ENCODE data around the gene NCAPG2. TPM values are rescaled to one million over a fixed set of nuclear protein-coding genes. Genes with fewer than 3 reads are reported as not detected.

The NCAPG2 gene
- total and polyA plus RNA-seq, 2 donors (not counting 1 experiment from before 2014, with no cell fraction given): 10.9 to 18.7 TPM

DNA sequence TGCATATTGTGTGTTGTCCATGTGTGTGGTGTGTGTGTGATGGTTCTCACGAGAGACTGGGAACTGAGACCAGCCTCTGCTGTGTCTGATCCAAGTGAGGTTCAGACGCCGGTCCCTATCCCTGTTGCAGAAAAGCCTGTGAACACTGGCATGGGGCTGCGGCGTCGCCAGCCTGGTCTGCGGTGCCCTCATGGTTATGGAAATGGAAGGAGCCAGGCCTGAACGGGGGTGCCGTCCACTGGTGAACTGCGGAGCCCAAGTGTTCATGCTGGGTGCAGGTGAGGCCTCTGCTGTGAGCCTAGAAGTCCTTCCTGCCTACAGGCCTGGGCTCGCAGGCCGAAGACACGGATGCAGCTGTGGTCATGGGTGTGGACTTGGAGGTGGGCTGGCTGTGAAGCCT is 18.7 kb upstream of the NCAPG2 start:
- H3K4me2 ChIP-seq (ENCODE audit: extremely low read depth, insufficient read depth, low read length): no peak overlapping the region
- no peaks in the 10 kb centered on the region for H3K27me3 ChIP-seq (ENCODE audit: control insufficient read depth, insufficient read depth, low read length)

DNA sequence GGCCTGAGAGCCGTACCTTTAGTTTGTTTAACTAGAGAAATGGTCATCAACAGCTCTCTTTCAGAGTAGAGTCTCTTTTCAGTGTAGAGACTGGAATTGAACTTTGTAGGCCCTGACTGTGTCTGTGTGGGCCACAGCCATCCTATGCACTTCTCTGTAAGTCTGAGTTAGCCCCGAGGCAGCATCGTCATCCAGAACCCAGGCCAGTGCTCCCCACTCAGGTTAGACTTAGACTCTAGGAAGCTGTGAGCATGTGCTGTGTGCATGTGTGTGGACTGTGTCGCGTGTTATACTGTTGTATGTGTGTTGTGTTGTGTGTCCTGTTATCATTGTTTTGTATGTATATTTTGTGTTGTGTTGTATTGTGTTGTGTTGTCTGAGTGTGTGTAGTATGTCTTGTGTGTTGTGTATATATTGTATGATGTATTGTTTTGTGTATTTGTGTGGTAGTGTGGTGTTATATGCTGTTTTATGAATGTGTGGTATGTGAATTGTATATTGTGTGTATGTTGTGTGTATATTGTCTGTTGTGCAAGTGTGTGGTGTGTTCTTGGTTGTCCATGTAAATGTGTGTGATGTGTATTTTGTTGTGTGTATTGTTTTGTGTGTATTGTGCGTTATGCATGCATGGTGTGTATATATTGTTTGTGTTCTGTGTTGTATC is 18.1 kb upstream of the NCAPG2 start:
- no peak overlapping the region for H3K4me2 ChIP-seq (ENCODE audit: extremely low read depth, insufficient read depth, low read length)
- H3K27ac ChIP-seq (ENCODE audit: insufficient read depth, low read length): no peak overlapping the region
- H3K4me1 ChIP-seq (ENCODE audit: control insufficient read depth, extremely low read depth, insufficient read depth, low read length): no peaks in the 10 kb centered on the region
- no peaks in the 10 kb centered on the region for H3K9me3 ChIP-seq (ENCODE audit: control insufficient read depth, insufficient read depth, low read depth, low read length)
- TF ChIP-seq, protein P1, sequence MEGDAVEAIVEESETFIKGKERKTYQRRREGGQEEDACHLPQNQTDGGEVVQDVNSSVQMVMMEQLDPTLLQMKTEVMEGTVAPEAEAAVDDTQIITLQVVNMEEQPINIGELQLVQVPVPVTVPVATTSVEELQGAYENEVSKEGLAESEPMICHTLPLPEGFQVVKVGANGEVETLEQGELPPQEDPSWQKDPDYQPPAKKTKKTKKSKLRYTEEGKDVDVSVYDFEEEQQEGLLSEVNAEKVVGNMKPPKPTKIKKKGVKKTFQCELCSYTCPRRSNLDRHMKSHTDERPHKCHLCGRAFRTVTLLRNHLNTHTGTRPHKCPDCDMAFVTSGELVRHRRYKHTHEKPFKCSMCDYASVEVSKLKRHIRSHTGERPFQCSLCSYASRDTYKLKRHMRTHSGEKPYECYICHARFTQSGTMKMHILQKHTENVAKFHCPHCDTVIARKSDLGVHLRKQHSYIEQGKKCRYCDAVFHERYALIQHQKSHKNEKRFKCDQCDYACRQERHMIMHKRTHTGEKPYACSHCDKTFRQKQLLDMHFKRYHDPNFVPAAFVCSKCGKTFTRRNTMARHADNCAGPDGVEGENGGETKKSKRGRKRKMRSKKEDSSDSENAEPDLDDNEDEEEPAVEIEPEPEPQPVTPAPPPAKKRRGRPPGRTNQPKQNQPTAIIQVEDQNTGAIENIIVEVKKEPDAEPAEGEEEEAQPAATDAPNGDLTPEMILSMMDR (conservative IDR thresholded peaks at IDR 0.05 in 1 of 2, IDR thresholded peaks at IDR 0.05 in 1 of 2; ENCODE audit: low read depth in 1 of 2, low read length in 2 of 2): no peak
- no peak for TF ChIP-seq EZH2 (IDR thresholded peaks at IDR 0.05; ENCODE audit: low read length, missing control alignments)
- H2AFZ ChIP-seq (ENCODE audit: low read length): no peak overlapping the region
- no peaks in the 10 kb centered on the region for H4K20me1 ChIP-seq (ENCODE audit: control insufficient read depth, extremely low read depth, insufficient read depth, low read length)
- H3K27me3 ChIP-seq (ENCODE audit: control insufficient read depth, insufficient read depth, low read length): no peaks in the 10 kb centered on the region
- H3K4me3 ChIP-seq (replicated peaks in 1 of 4; ENCODE audit: control extremely low read depth in 1 of 4, insufficient read depth in 1 of 4, low read depth in 3 of 4, low read length in 4 of 4): no peak overlapping the region
- DNase-seq (ENCODE audit: low read depth in 2 of 2): no peak
- no peaks in the 10 kb centered on the region for H3K79me2 ChIP-seq (ENCODE audit: control insufficient read depth, insufficient read depth, low read length)
- no peaks in the 10 kb centered on the region for H3K36me3 ChIP-seq (ENCODE audit: control insufficient read depth, insufficient read depth, low read length)
- H3K9ac ChIP-seq (ENCODE audit: insufficient read depth, low read length): no peak overlapping the region

More for the DNA sequence above, 18.7 kb upstream of the NCAPG2 start:
- H3K79me2 ChIP-seq (ENCODE audit: control insufficient read depth, insufficient read depth, low read length): no peaks in the 10 kb centered on the region
- no peaks in the 10 kb centered on the region for H4K20me1 ChIP-seq (ENCODE audit: control insufficient read depth, extremely low read depth, insufficient read depth, low read length)
- no peaks in the 10 kb centered on the region for H3K9me3 ChIP-seq (ENCODE audit: control insufficient read depth, insufficient read depth, low read depth, low read length)
- no peak for DNase-seq (ENCODE audit: low read depth in 2 of 2)
- no peaks in the 10 kb centered on the region for H3K4me1 ChIP-seq (ENCODE audit: control insufficient read depth, extremely low read depth, insufficient read depth, low read length)
- no peak overlapping the region for H3K4me3 ChIP-seq (replicated peaks in 1 of 4; ENCODE audit: control extremely low read depth in 1 of 4, insufficient read depth in 1 of 4, low read depth in 3 of 4, low read length in 4 of 4)
- no peak overlapping the region for H3K27ac ChIP-seq (ENCODE audit: insufficient read depth, low read length)
- H3K9ac ChIP-seq (ENCODE audit: insufficient read depth, low read length): no peak overlapping the region
- H2AFZ ChIP-seq (ENCODE audit: low read length): no peak overlapping the region
- no peaks in the 10 kb centered on the region for H3K36me3 ChIP-seq (ENCODE audit: control insufficient read depth, insufficient read depth, low read length)
- TF ChIP-seq EZH2 (IDR thresholded peaks at IDR 0.05; ENCODE audit: low read length, missing control alignments): no peak
- TF ChIP-seq, protein P1 (conservative IDR thresholded peaks at IDR 0.05 in 1 of 2, IDR thresholded peaks at IDR 0.05 in 1 of 2; ENCODE audit: low read depth in 1 of 2, low read length in 2 of 2): no peak

DNA sequence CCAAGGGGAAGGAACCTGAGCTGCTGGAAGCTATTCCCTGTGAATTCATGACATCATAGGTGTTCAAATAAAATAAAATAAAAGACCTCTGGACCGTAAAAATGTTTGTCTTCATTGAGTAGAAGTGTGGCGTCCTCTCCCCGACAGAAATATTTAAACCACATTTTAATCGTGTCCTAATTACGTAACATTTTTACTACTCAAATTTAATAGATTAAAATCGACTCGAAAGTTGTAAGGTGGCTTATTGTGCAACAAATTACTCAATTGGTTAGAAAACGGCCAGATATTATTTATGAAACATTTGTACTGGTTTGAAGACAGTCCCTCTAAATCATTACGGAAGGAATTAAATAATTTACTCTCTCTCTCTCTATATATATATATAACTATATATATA is 15.5 kb upstream of the NCAPG2 start:
- Histone ChIP-seq H3K27me3 (ENCODE audit: control insufficient read depth, insufficient read depth, low read length) (peaks cover 4% of the 10 kb centered on the region), H3K4me1 (ENCODE audit: control insufficient read depth, extremely low read depth, insufficient read depth, low read length) (no peaks in the 10 kb centered on the region), H2AFZ (ENCODE audit: low read length) (no peak overlapping the region), H3K79me2 (ENCODE audit: control insufficient read depth, insufficient read depth, low read length) (no peaks in the 10 kb centered on the region), H3K9ac (ENCODE audit: insufficient read depth, low read length) (no peak overlapping the region), H3K4me3 (replicated peaks in 1 of 4; ENCODE audit: control extremely low read depth in 1 of 4, insufficient read depth in 1 of 4, low read depth in 3 of 4, low read length in 4 of 4) (no peak overlapping the region), H3K36me3 (ENCODE audit: control insufficient read depth, insufficient read depth, low read length) (no peaks in the 10 kb centered on the region), H3K27ac (ENCODE audit: insufficient read depth, low read length) (no peak overlapping the region), H3K4me2 (ENCODE audit: extremely low read depth, insufficient read depth, low read length) (no peak overlapping the region), H3K9me3 (ENCODE audit: control insufficient read depth, insufficient read depth, low read depth, low read length) (no peaks in the 10 kb centered on the region), H4K20me1 (ENCODE audit: control insufficient read depth, extremely low read depth, insufficient read depth, low read length) (no peaks in the 10 kb centered on the region)
- no peak for DNase-seq (ENCODE audit: low read depth in 2 of 2)
- TF ChIP-seq, protein P1 (conservative IDR thresholded peaks at IDR 0.05 in 1 of 2, IDR thresholded peaks at IDR 0.05 in 1 of 2; ENCODE audit: low read depth in 1 of 2, low read length in 2 of 2): no peak
- TF ChIP-seq EZH2 (IDR thresholded peaks at IDR 0.05; ENCODE audit: low read length, missing control alignments): no peak
